K562 (cell line): ENCODE results near the gene MBD5. TPM values are rescaled to one million over a fixed set of nuclear protein-coding genes. Genes with fewer than 3 reads are reported as not detected.

ENCODE experiments used
- EWSR1 ChIP-seq: fragments of 450-650 bp; IDR thresholded peaks from 2 replicates; pipeline ENCODE4 v1.6.1; 2018; ENCODE audit warnings: borderline replicate concordance, mild to moderate bottlenecking, low read depth, moderate library complexity; ENCODE audit not compliant: partially characterized antibody
- KLF6 ChIP-seq: fragments of 250-450 bp; sonication (Bioruptor Pico); IDR thresholded peaks from 2 replicates; pipeline ENCODE4 v1.4.0; 2020; ENCODE audit warnings: mild to moderate bottlenecking, moderate library complexity, borderline replicate concordance
- NR2C2 ChIP-seq, 2 experiments: fragments of 200-800 bp in 1 of 2; sonication (Bioruptor generic) in 1 of 2; sonication (generic) in 1 of 2; formaldehyde crosslinking in 1 of 2; IDR thresholded peaks; 2 replicates each; pipeline versions ENCODE4 v1.6.1 to v1.8.0; 2016 to 2022; ENCODE audit warnings: mild to moderate bottlenecking in 1 of 2, missing compliant biosample characterization in 1 of 2, missing genetic modification characterization in 1 of 2, missing genetic modification reagents in 1 of 2
- PHTF2 ChIP-seq: fragments of 250-450 bp; sonication (Bioruptor Pico); IDR thresholded peaks from 2 replicates; pipeline ENCODE4 v1.5.0; 2021; ENCODE audit warnings: mild to moderate bottlenecking
- POLR2AphosphoS5 ChIP-seq: IDR thresholded peaks from 2 replicates; pipeline ENCODE4 v1.6.1; 2011; ENCODE audit warnings: mild to moderate bottlenecking, low read depth, low read length, moderate library complexity; ENCODE audit not compliant: control insufficient read depth, insufficient read depth
- RBFOX2 ChIP-seq: fragments of 200-400 bp; formaldehyde crosslinking; IDR thresholded peaks from 2 replicates; pipeline ENCODE4 v1.6.1; 2017; ENCODE audit warnings: low read depth, mild to moderate bottlenecking, low read length, moderate library complexity
- ZNF146 ChIP-seq: IDR thresholded peaks from one replicate; pipeline ENCODE4 v1.6.1; 2018; ENCODE audit warnings: missing compliant biosample characterization; ENCODE audit not compliant: unreplicated experiment
- ZNF274 ChIP-seq: IDR thresholded peaks from 2 replicates; pipeline ENCODE4 v1.6.1; 2011; ENCODE audit warnings: low read depth, mild to moderate bottlenecking, low read length, moderate library complexity, borderline replicate concordance
- polyA plus RNA-seq, 8 experiments: library from polyadenylated mRNA; depleted of rRNA in 4 of 8; stranded (reverse) in 5 of 8; unstranded in 3 of 8; fragments of >200 nt; fragmentation: Nextera tagmentation in 2 of 8; fragmentation: Illumina TruSeq in 1 of 8; extraction: Ambion mirVana in 2 of 8; extraction: Trizol in 1 of 8; gene quantifications; 2 replicates each; pipeline versions ENCODE4 v1.2.1 to v1.2.3, GENCODE V29; 2011 to 2014; ENCODE audit warnings: inconsistent platforms in 1 of 8, missing spikeins in 1 of 8
- total RNA-seq, 7 experiments: library from RNA; depleted of rRNA in 6 of 7; stranded (reverse); fragments of >200 nt in 6 of 7; fragmentation: Illumina TruSeq in 2 of 7; extraction: Trizol in 2 of 7; gene quantifications; 2 replicates each; pipeline versions ENCODE4 v1.2.1 to v1.2.3, GENCODE V29; 2011 to 2021; ENCODE audit warnings: low replicate concordance in 1 of 7
- TF ChIP-seq, protein P1 (sequence below), 2 experiments: fragments of 250-450 bp in 1 of 2; fragments of 450-650 bp in 1 of 2; sonication (Bioruptor Pico) in 1 of 2; IDR thresholded peaks; 2 replicates each; pipeline versions ENCODE4 v1.6.1 to v1.8.0; 2016 to 2021; ENCODE audit warnings: mild to moderate bottlenecking in 2 of 2, moderate library complexity in 2 of 2, missing compliant biosample characterization in 1 of 2, missing genetic modification characterization in 1 of 2
- TF ChIP-seq, protein P2 (sequence below), 3 experiments: IDR thresholded peaks in 2 of 3; conservative IDR thresholded peaks in 1 of 3; 2 replicates each; pipeline ENCODE4 v1.5.1; 2011 to 2012; ENCODE audit warnings: low read length in 3 of 3, mild to moderate bottlenecking in 3 of 3, control low read depth in 2 of 3, improper control_type of control experiment in 1 of 3, inconsistent platforms in 1 of 3, low read depth in 1 of 3, mixed read lengths in 1 of 3, moderate library complexity in 1 of 3; ENCODE audit not compliant: insufficient read depth in 2 of 3
- TF ChIP-seq, protein P3 (sequence below), 2 experiments: fragments of 450-650 bp; IDR thresholded peaks; 2 replicates each; pipeline ENCODE4 v1.6.1; 2016

The MBD5 gene
- total and polyA plus RNA-seq, 9 of the 15 experiments (the other 6 are each of a cell fraction or from before 2014, with no cell fraction given), result 3.4 to 14.5 (median 9.0) TPM

DNA sequence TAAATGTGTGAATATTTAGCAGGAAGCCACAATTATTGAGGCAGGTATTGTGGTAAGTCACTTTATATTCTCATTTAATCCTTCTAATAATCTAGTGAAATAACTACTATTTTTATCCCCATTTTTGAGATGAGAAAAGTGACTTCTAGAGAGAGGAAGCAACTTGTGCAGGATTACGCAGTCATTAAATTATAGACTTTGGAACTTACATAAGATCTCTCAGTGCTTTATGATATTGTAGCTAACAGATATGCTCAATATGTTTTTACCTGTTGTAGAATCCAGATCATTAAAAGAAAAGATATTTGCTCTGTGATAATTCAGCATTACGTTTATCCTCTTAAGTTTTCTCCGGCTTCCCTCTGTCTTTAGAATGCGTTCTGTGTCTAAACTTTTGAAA is 50.5 kb downstream of the MBD5 start (continued):
- TF ChIP-seq NR2C2 (CRISPR knock-in tag; IDR thresholded peaks at IDR 0.05) (no peak), NR2C2 (tag; IDR thresholded peaks at IDR 0.05) (no peak), KLF6 (CRISPR knock-in tag) (no peak), EWSR1 (no peak), PHTF2 (CRISPR knock-in tag) (no peak), ZNF146 (CRISPR knock-in tag) (no peak), ZNF274 (no peak), POLR2AphosphoS5 (no peak), RBFOX2 (no peak)
- TF ChIP-seq, protein P1, sequence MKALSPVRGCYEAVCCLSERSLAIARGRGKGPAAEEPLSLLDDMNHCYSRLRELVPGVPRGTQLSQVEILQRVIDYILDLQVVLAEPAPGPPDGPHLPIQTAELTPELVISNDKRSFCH (CRISPR knock-in tag; IDR thresholded peaks at IDR 0.05), result no peak
- TF ChIP-seq, protein P1 (tag; IDR thresholded peaks at IDR 0.05), result no peak
- TF ChIP-seq, protein P2, sequence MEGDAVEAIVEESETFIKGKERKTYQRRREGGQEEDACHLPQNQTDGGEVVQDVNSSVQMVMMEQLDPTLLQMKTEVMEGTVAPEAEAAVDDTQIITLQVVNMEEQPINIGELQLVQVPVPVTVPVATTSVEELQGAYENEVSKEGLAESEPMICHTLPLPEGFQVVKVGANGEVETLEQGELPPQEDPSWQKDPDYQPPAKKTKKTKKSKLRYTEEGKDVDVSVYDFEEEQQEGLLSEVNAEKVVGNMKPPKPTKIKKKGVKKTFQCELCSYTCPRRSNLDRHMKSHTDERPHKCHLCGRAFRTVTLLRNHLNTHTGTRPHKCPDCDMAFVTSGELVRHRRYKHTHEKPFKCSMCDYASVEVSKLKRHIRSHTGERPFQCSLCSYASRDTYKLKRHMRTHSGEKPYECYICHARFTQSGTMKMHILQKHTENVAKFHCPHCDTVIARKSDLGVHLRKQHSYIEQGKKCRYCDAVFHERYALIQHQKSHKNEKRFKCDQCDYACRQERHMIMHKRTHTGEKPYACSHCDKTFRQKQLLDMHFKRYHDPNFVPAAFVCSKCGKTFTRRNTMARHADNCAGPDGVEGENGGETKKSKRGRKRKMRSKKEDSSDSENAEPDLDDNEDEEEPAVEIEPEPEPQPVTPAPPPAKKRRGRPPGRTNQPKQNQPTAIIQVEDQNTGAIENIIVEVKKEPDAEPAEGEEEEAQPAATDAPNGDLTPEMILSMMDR (IDR thresholded peaks at IDR 0.05 in 2 of 3, conservative IDR thresholded peaks at IDR 0.05 in 1 of 3; ENCODE audit: insufficient read depth in 2 of 3, low read depth in 1 of 3, low read length in 3 of 3), result no peak
- TF ChIP-seq, protein P3, sequence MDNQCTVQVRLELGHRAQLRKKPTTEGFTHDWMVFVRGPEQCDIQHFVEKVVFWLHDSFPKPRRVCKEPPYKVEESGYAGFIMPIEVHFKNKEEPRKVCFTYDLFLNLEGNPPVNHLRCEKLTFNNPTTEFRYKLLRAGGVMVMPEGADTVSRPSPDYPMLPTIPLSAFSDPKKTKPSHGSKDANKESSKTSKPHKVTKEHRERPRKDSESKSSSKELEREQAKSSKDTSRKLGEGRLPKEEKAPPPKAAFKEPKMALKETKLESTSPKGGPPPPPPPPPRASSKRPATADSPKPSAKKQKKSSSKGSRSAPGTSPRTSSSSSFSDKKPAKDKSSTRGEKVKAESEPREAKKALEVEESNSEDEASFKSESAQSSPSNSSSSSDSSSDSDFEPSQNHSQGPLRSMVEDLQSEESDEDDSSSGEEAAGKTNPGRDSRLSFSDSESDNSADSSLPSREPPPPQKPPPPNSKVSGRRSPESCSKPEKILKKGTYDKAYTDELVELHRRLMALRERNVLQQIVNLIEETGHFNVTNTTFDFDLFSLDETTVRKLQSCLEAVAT (IDR thresholded peaks at IDR 0.05), result no peak
- TF ChIP-seq, all 486 proteins: peak for 0
